Measurements from ENCODE around the gene ESYT2.

Gene ESYT2

GRCh38 chr7:158754746-158755444 is 74.4 kb downstream of the ESYT2 start:
- Histone ChIP-seq H3K27ac (no peak overlapping the region), H3K4me3 (no peak overlapping the region)

DNA sequence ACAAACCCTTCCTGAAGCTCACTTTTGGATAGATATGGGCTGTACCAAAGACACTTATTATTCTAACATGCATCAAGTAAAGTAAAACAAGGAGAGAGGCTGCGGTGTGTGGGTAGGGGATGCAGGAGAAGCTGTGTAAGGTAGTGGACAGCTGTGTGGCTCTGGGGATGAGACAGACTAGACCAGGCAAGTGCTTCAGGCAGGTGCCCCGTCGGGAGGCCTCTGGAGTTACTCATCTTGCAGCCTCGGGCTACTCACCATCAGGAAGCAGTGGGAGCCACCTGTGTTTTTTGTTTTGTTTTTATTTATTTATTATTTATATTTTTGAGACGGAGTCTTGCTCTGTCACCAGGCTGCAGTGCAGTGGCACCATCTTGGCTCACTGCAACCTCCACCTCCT is 75.4 kb downstream of the ESYT2 start:
- no peak overlapping the region for H3K27ac ChIP-seq

DNA sequence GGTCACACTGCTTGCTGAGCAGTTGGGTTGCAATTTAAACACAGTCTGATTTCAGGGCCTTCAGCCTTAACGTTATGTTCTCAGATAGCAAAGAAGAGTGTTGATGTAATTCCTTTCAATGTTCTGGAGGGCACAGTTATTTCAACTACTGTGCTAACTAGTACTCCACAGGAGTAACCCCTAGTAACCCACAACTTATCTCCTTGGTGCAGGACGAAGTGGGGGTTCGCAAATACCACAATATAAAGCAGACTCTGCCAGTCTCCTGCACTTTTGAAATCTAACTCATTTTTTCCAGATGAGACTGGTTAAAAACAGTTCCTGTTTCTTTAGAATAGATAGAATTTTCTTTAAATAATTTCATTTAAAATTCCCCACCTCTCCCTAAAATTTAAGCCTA is 77.6 kb downstream of the ESYT2 start:
- Histone ChIP-seq H3K4me3 (no peak overlapping the region), H3K27ac (no peak overlapping the region)

More for the DNA sequence above, 75.4 kb downstream of the ESYT2 start:
- H3K4me3 ChIP-seq, result no peak overlapping the region

GRCh38 chr7:158751199-158751598 is 78.1 kb downstream of the ESYT2 start:
- H3K4me3 ChIP-seq, result no peak overlapping the region
- no peak overlapping the region for H3K27ac ChIP-seq

DNA sequence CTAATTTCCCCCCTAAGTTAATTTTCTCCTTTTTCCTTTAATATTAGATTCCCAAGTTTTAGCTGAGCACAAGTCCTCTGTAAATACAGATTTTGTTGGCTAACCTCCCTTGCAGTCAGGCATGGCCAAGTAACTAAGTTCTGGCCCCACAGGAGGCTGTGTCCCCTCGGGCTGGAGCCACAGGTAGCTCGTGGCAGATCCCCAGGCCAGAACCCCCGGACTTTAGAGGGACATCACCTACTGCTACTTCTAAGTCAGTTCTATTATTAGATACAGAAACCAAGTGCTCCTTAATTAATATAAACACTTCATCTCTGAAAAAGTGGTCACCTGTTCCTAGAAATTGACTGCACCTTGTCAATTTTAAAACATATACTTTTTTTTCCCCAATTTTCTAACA is 78.6 kb downstream of the ESYT2 start:
- Histone ChIP-seq H3K4me3 (no peak overlapping the region), H3K27ac (no peak overlapping the region)

GRCh38 chr7:158749396-158749795 is 79.9 kb downstream of the ESYT2 start:
- Histone ChIP-seq H3K4me3 (no peak overlapping the region), H3K27ac (no peak overlapping the region)

DNA sequence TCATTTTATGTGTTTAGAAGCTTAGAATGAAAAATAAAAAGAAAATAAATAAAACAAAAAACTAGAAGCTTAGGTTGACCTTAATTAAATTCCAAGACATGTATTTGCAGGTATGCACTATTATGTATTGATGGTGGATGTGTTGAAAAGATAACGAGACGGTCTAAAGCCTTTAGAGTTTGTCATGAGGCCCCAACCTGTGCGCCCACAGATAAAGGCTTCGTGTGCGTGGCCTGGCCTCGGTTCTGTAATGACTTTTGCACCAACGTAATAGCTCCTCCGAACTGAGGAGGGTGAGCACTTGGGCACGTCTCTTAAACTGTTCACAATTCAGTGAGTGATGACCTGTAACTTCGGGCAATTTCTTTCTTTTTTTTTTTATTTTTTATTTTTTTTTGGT is 81.0 kb downstream of the ESYT2 start:
- no peak overlapping the region for H3K4me3 ChIP-seq
- H3K27ac ChIP-seq, result no peak overlapping the region

- no peak overlapping the region for H3K4me3 ChIP-seq
- no peak overlapping the region for H3K27ac ChIP-seq
These were observed 81.9 kb downstream of the ESYT2 start for GRCh38 chr7:158747408-158747807.

DNA sequence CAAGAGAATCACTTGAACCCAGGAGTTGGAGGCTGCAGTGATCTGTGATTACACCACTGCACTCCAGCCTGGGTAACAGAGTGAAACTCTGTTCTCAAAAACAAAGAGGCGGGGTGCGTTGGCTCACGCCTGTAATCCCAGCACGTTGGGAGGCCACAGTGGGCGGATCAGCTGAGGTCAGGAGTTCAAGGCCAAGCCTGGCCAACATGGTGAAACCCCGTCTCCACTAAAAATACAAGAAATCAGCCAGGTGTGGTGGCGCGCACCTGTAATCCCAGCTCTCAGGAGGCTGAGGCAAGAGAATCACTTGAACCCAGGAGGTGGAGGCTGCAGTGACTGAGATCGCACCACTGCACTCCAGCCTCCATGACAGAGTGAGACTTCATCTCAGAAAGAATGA is 82.4 kb downstream of the ESYT2 start:
- Histone ChIP-seq H3K27ac (no peak overlapping the region), H3K4me3 (no peak overlapping the region)

- no peak overlapping the region for H3K4me3 ChIP-seq
- H3K27ac ChIP-seq, result no peak overlapping the region
These were observed 84.1 kb downstream of the ESYT2 start for GRCh38 chr7:158745057-158745715.

DNA sequence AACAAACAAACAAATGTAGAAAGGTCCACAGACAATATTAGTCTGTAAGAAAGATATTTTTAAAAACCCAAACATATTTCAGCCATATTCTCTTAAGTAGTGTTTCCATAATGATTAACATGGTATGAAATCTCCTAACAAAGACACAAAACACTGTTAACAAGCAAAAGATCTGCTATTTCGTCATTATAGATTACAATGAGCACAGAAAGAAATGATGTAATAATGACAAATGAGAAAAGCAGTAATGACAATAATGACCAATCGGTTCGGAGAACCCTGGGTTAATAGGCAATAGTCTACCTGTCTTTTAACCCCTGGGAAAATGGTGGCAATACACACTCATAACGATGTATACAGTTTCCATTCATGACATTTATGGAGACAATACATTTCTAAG is 85.2 kb downstream of the ESYT2 start:
- no peak overlapping the region for H3K4me3 ChIP-seq
- no peak overlapping the region for H3K27ac ChIP-seq

DNA sequence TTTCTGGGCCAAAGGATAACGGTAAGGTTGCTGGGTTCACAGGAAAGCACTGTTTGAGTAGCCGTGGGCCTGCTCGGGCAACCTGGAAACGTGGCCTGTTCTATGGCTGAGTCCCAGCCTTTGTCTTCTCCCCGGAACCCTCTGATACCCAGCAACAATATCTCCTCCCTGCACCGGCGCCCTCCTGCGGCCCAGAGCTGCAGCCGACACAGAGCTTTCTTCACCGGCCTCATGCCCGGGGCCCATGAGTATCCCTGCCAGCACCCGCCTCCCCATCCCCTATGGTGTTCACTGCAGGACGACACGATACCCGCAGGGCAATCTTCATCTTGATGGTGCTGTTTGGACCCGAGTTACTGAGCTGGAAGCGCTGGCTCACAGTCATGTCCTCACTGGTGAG is 86.1 kb downstream of the ESYT2 start:
- Histone ChIP-seq H3K27ac (no peak overlapping the region), H3K4me3 (no peak overlapping the region)

DNA sequence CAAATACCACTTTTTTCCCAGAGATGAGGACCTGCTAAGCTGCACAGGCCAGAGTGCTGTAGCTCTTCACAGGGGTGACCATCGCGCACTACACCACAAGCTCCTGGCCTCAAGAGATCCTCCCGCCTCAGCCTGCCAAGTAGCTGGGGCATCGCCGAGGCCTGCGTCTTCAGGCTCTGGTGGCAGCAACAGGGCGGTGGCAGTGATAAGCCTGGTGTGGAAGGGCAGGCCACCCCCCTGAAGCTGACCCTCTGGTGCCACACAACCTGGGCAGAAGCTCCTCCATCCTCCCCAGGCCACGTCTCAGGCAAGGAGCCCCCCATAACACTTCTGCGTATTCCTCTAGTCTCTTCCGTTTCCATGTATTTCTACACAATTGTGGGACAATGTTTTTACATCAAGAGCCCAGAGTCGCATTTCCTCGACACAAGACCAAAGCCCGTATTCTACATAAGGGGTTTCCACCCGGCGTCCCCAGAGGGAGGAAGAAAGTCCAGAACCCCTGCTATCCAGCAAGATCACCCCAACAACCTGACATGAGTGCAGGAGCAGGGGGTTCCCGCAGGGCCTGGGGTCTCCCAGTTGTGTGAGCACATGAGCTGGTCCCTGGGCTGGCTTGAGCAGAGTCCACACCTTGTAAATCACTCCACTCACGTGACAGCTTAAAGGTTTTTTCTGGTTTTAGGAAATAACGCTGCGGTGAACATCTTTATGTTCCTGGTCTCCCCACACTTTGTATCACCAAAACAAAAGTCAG is 87.1 kb downstream of the ESYT2 start:
- H3K27ac ChIP-seq, result no peak overlapping the region

GRCh38 chr7:158741294-158741666 is 88.0 kb downstream of the ESYT2 start:
- Histone ChIP-seq H3K4me3 (no peak overlapping the region), H3K27ac (peak overlapping the region in 2 of 21 experiments; percentile 39 to 41)

More for the DNA sequence above, 87.1 kb downstream of the ESYT2 start:
- no peak overlapping the region for H3K4me3 ChIP-seq

DNA sequence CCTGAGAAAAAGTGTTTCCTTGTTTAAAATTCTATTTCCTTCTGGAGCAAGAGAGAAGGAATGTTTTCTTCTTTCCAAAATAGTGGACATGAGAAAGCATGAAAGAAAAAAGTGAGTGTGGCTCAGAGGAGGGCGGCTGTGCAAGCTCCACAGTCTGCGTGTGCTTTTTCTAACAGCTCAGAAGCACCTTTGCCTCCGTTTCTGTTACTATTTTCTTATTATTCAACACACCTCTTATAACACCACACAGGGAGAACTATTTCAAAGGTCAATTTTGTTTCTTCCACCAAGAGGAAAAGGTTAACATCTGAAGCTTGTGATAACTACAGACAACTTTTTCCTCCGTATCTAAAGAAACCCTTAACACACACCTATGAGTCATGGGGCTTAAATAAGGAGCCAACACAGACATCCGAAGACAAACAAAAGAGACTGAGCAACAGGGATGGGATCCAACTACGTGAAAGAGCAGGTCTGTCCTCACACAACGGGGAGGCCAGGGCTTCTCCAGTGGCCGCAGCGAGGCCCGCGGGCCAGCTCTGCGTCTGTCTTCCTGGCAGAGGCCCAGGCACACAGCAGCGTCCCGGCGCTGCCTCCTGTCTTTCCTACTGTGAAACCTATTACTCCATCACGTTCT is 88.5 kb downstream of the ESYT2 start:
- Histone ChIP-seq H3K27ac (peak overlapping the region in 3 of 21 experiments; percentile 10 to 41 (median 39)), H3K4me3 (no peak overlapping the region)

GRCh38 chr7:158740013-158740656 is 89.2 kb downstream of the ESYT2 start:
- Histone ChIP-seq H3K27ac (peak overlapping the region in 4 of 21 experiments; percentile 3 to 41 (median 8)), H3K4me3 (no peak overlapping the region)

DNA sequence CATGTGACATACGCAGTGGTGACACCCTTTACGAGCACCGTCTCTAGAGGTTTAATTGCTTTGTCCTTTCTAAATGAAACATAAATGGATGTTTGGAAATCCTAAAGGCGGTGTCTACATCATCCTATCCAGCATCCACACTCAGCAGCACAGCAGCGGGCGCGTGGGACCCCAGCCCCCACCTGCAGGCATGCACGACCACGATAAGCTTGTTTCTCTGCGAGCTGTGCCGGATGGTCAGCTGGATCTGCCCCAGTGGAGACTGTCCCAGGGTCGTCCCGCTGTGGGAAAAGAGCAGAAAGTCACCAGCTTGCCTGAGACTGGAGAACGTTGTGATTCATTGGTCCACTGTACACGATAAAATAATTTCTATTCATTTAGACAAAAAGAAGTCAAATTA is 90.5 kb downstream of the ESYT2 start:
- no peak overlapping the region for H3K4me3 ChIP-seq

DNA sequence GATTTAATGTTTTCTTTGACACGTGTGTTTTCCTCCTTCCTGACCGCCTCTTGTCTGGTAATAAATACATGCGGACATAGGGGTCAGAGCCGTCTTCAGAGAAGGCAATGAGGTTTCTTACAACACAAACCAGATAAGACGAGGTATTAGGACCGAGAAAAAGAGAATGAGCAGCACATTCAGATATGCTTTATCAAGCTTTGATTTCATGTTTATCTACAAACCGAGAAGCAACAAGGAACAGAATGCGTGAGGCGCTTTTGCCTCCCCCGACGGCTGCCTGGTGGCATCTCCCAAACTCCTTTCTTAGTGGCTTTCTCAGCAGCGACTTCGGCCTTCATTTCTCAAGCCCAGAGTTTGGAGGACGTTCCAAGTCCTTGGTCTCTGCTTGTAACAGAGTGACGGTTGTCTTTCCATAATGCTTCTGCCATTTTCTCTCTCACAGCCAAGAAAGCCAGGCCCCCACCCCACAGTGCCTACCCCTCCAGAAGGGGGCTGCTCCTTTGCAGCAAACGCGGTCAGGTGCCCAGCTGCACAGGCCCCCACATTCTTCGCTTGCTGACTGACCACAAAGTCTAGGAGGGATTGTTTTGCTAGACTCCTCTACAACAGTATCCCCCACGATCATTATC is 92.1 kb downstream of the ESYT2 start:
- Histone ChIP-seq H3K27ac (no peak overlapping the region), H3K4me3 (no peak overlapping the region)

More for the DNA sequence above, 90.5 kb downstream of the ESYT2 start:
- no peak overlapping the region for H3K27ac ChIP-seq

- Histone ChIP-seq H3K4me3 (no peak overlapping the region), H3K27ac (no peak overlapping the region)
These were observed 93.4 kb downstream of the ESYT2 start for GRCh38 chr7:158735935-158736334.
